Upper lobe of left lung (tissue), 6 donors: Measurements from ENCODE around the gene PON1. TPM values are rescaled to one million over a fixed set of nuclear protein-coding genes. Genes with fewer than 3 reads are reported as not detected.

Source experiments
- ATAC-seq, 2 donors: fragments of 200-7000 bp; cut with Tn5 transposase; one replicate each; pipeline ENCODE4 v1.9.1; 2022; ENCODE audit warnings: mild to moderate bottlenecking in 2 of 2, moderate library complexity in 2 of 2; ENCODE audit not compliant: low FRiP score in 2 of 2
- DNase-seq, 2 donors: peaks; one replicate each; pipeline ENCODE4 v3.0.0-alpha.2; 2019 to 2020
- H3K27ac ChIP-seq, 4 donors: fragments of 200-600 bp; sonication (generic); one replicate each; pipeline ENCODE4 v1.5.1; 2016 to 2019
- H3K27me3 ChIP-seq, 4 donors: fragments of 200-600 bp; sonication (generic); one replicate each; pipeline ENCODE4 v1.5.1; 2017 to 2019
- H3K36me3 ChIP-seq, 4 donors: fragments of 200-600 bp; sonication (generic); one replicate each; pipeline ENCODE4 v1.5.1; 2016 to 2019
- H3K4me1 ChIP-seq, 4 donors: fragments of 200-600 bp; sonication (generic); one replicate each; pipeline ENCODE4 v1.5.1; 2018 to 2019
- H3K4me3 ChIP-seq, 4 donors: fragments of 200-600 bp; sonication (generic); one replicate each; pipeline ENCODE4 v1.5.1; 2017 to 2019; ENCODE audit warnings: mild to moderate bottlenecking in 2 of 4, moderate library complexity in 1 of 4
- H3K9me3 ChIP-seq, 4 donors: fragments of 200-600 bp; sonication (generic); one replicate each; pipeline ENCODE4 v1.5.1; 2018 to 2019
- EP300 ChIP-seq, 4 donors: sonication (generic); formaldehyde crosslinking; IDR thresholded peaks; one replicate each; pipeline ENCODE4 v1.5.1; 2017; ENCODE audit warnings: antibody characterized with exemption in 4 of 4, control low read depth in 2 of 4
- POLR2A ChIP-seq, 4 donors: fragments of 450-650 bp; IDR thresholded peaks; one replicate each; pipeline ENCODE4 v1.5.1; 2016 to 2017; ENCODE audit warnings: antibody characterized with exemption in 4 of 4, mild to moderate bottlenecking in 2 of 4
- POLR2AphosphoS5 ChIP-seq, 2 donors: sonication (generic); formaldehyde crosslinking; IDR thresholded peaks; one replicate each; pipeline ENCODE4 v1.5.1; 2017; ENCODE audit warnings: antibody characterized with exemption in 2 of 2
- WGBS, 2 donors: methylation state at CpG; one replicate each; pipeline ENCODE4 v1.1.5; 2017 to 2018; 5-methylcytosine and 5-hydroxymethylcytosine counted together
- total RNA-seq, 6 donors: library from RNA; depleted of rRNA in 4 of 6; stranded (reverse); fragments of >200 nt in 4 of 6; gene quantifications; one replicate each; pipeline versions ENCODE4 v1.1.0 to v1.2.1, GENCODE V29; 2016 to 2021
- TF ChIP-seq, protein P1 (sequence below), 6 experiments: fragments of 450-650 bp in 4 of 6; fragments of 200-600 bp in 2 of 6; sonication (generic) in 2 of 6; IDR thresholded peaks; one replicate each; pipeline ENCODE4 v1.5.1; 2016 to 2019; ENCODE audit warnings: antibody characterized with exemption in 6 of 6
- donor health status: DM: no; HTN: no; CAD: no; lungs with moderate emphysema.
- donor health status: DM: no; HTN: yes; CAD: no; lungs with severe emphysema.

The PON1 gene
- total RNA-seq, 6 donors from 2014 or later, result 0.20 to 1.7 (median 0.82) TPM; not detected in 2

DNA sequence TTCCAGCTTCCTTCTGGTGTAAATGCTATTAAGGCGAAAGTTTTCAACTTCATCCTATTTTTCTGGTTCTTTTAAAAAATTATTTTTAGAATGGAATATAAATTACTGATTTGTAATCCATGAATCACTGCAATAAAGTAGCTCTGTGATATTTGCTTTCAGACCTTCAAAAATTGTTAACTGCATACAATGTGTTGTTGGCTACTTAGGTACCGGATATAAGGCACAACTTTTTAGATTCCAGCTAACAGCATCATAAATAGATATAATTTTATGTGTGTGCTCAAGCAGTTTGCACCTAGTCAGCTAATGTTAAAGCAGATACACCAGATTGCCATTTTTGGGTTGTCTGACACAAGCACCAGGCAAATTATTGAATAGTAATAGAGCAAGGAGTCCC is 58.7 kb downstream of the PON1 start:
- TF ChIP-seq, protein P1, sequence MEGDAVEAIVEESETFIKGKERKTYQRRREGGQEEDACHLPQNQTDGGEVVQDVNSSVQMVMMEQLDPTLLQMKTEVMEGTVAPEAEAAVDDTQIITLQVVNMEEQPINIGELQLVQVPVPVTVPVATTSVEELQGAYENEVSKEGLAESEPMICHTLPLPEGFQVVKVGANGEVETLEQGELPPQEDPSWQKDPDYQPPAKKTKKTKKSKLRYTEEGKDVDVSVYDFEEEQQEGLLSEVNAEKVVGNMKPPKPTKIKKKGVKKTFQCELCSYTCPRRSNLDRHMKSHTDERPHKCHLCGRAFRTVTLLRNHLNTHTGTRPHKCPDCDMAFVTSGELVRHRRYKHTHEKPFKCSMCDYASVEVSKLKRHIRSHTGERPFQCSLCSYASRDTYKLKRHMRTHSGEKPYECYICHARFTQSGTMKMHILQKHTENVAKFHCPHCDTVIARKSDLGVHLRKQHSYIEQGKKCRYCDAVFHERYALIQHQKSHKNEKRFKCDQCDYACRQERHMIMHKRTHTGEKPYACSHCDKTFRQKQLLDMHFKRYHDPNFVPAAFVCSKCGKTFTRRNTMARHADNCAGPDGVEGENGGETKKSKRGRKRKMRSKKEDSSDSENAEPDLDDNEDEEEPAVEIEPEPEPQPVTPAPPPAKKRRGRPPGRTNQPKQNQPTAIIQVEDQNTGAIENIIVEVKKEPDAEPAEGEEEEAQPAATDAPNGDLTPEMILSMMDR (IDR thresholded peaks at IDR 0.05), result no peak
- no peak for TF ChIP-seq EP300 (IDR thresholded peaks at IDR 0.05)
- TF ChIP-seq POLR2A (IDR thresholded peaks at IDR 0.05), result no peak
- TF ChIP-seq POLR2AphosphoS5 (IDR thresholded peaks at IDR 0.05), result no peak

DNA sequence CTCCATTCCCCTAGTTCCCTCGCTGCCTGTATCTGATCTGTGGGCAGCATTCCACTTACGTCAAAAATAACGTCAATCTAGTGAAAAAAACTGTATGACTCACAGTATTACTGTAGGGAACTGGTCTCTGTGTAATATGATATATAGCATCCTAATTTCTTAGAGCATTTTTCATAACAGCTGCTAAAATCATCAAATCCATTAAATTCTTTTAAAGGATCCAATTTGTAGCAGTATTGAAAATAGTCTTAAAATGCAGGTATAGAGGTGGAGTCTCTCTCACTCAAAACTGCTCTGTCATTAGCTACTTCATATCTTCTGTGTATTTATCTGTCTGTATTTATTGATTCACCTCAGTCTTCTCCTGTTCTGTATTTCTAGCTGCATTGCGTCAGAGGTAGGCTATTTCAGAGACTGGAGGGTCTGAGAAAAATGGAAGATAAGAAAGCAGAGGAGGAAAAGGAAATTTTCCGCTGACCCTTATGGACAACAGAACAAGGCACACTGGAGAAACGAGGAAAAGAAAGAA is 59.9 kb downstream of the PON1 start:
- no peak overlapping the region for H3K4me3 ChIP-seq
- H3K4me1 ChIP-seq, result no peaks in the 10 kb centered on the region
- H3K36me3 ChIP-seq, result no peaks in the 10 kb centered on the region
- 84 to 87% methylated on average over 6 of the region's 6 CpGs for WGBS, 2 donors
- no peaks in the 10 kb centered on the region for H3K27me3 ChIP-seq
- no peak for ATAC-seq
- no peak overlapping the region for H3K27ac ChIP-seq
- TF ChIP-seq POLR2A (IDR thresholded peaks at IDR 0.05) (no peak), POLR2AphosphoS5 (IDR thresholded peaks at IDR 0.05) (no peak), EP300 (IDR thresholded peaks at IDR 0.05) (no peak)
- TF ChIP-seq, protein P1 (IDR thresholded peaks at IDR 0.05), result no peak
- H3K9me3 ChIP-seq, result no peaks in the 10 kb centered on the region
- DNase-seq, result no peak

More for the DNA sequence above, 58.7 kb downstream of the PON1 start:
- H3K4me1 ChIP-seq, result no peaks in the 10 kb centered on the region
- DNase-seq (no peak), ATAC-seq (no peak)
- WGBS, 2 donors, result 95 to 97% methylated on average over 2 of the region's 2 CpGs
- H3K27me3 ChIP-seq, result no peaks in the 10 kb centered on the region
- no peaks in the 10 kb centered on the region for H3K9me3 ChIP-seq
- no peak overlapping the region for H3K27ac ChIP-seq
- no peak overlapping the region for H3K4me3 ChIP-seq
- H3K36me3 ChIP-seq, result no peaks in the 10 kb centered on the region

DNA sequence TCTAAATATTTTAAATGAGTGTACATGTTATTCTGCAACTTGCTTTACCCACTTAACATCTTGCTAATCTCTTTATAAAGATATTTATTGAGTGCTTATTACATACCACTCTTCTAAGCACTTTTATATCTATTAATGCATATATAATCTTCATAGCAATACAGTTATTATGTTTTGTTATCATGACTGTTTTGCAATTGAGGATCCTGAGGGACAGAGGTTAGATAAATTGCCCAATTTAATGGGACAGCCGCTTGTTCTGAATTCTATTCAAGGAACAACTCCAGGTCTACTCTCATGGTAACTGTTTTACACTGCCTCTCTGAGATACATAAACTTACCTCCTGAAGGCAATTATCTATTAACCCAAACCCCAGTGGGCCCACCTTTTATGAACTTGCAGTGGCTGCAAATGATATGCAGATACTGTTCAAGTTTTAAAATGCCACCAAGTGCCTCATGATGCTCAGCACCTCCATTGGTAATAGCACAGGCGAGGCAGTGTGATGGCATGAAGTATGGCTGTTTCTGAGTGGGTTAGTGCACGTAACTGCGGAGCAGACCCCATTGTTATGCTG is 60.5 kb downstream of the PON1 start:
- no peaks in the 10 kb centered on the region for H3K27me3 ChIP-seq
- WGBS, 2 donors, result 84 to 93% methylated on average over 4 of the region's 4 CpGs
- DNase-seq, result no peak
- ATAC-seq, result no peak
- H3K4me3 ChIP-seq, result no peak overlapping the region
- no peak for TF ChIP-seq POLR2AphosphoS5 (IDR thresholded peaks at IDR 0.05)
- TF ChIP-seq POLR2A (IDR thresholded peaks at IDR 0.05), result no peak
- no peak for TF ChIP-seq EP300 (IDR thresholded peaks at IDR 0.05)
- TF ChIP-seq, protein P1 (IDR thresholded peaks at IDR 0.05), result no peak
- no peaks in the 10 kb centered on the region for H3K4me1 ChIP-seq
- H3K9me3 ChIP-seq, result no peaks in the 10 kb centered on the region
- no peaks in the 10 kb centered on the region for H3K36me3 ChIP-seq
- H3K27ac ChIP-seq, result no peak overlapping the region

DNA sequence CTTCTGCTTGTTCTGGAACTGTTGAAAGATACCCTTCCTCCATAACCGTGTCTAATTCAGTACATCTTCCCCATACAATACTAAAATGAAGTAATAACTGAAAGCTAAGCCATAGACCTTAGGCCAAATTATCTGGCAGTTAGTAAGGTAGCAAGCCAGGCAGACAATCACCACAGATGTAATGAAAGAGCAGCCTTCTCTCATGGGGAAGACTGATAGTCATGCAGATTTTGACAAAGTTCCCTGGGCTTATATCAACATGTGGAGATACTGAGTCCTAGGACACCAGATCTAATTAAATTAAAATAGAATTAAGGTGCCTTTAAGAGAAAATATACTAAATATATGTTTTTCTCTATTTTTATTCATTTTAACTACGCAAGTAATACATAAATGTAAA is 61.5 kb downstream of the PON1 start:
- Histone ChIP-seq H3K27ac (no peak overlapping the region), H3K4me1 (no peaks in the 10 kb centered on the region), H3K36me3 (no peaks in the 10 kb centered on the region), H3K4me3 (no peak overlapping the region), H3K27me3 (no peaks in the 10 kb centered on the region), H3K9me3 (no peaks in the 10 kb centered on the region)
- ATAC-seq, result no peak
- WGBS, 2 donors, result 94 to 97% methylated on average over 2 of the region's 2 CpGs
- DNase-seq, result no peak
- TF ChIP-seq POLR2AphosphoS5 (IDR thresholded peaks at IDR 0.05) (no peak), POLR2A (IDR thresholded peaks at IDR 0.05) (no peak), EP300 (IDR thresholded peaks at IDR 0.05) (no peak)
- TF ChIP-seq, protein P1 (IDR thresholded peaks at IDR 0.05), result no peak

DNA sequence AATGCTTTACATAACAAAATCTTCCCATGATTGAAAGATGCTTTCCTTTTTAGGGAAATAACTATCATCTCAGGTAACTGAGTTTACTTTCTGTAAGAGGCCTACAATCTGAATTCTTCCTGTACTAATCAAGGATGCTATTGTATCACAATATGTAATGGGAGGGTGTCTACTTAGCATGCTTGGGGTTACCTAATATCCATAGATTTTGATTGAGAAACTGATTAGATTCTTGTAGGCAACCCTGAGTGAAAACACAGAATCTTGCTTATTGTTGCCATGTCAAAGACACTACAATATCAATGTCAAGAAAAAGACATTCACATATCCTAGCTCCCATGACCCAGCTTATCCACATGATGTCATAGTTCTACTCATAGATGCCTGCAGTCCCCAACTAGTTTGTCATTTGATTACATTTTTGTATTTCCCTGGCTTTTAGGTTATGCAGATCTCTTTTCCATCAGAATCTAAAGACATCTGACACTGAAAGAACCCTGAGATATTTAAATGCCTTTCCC is 62.4 kb downstream of the PON1 start:
- no peak for DNase-seq
- no peak for ATAC-seq
- H3K27me3 ChIP-seq, result no peaks in the 10 kb centered on the region
- no peak overlapping the region for H3K27ac ChIP-seq
- H3K9me3 ChIP-seq, result no peaks in the 10 kb centered on the region
- no peaks in the 10 kb centered on the region for H3K4me1 ChIP-seq
- H3K4me3 ChIP-seq, result no peak overlapping the region
- TF ChIP-seq, protein P1 (IDR thresholded peaks at IDR 0.05), result no peak
- no peak for TF ChIP-seq POLR2AphosphoS5 (IDR thresholded peaks at IDR 0.05)
- no peak for TF ChIP-seq EP300 (IDR thresholded peaks at IDR 0.05)
- TF ChIP-seq POLR2A (IDR thresholded peaks at IDR 0.05), result no peak
- H3K36me3 ChIP-seq, result no peaks in the 10 kb centered on the region
